Large intestine (tissue), 3 donors: ENCODE data around the gene BTG2. TPM values are rescaled to one million over a fixed set of nuclear protein-coding genes. Genes with fewer than 3 reads are reported as not detected.
"Not testable (repeated sequence)": the region's sequence is repeated elsewhere in the genome, so short reads cannot be mapped to it uniquely, and the experiment has no call there.

Source experiments
- DNase-seq, 2 donors: peaks; one replicate each; pipeline versions ENCODE4 v3.0.0 to v3.0.0-alpha.2; 2013
- H3K27ac ChIP-seq: one replicate; pipeline ENCODE4 v1.5.1; 2013; ENCODE audit warnings: low read length
- H3K27me3 ChIP-seq: 2 replicates; pipeline ENCODE4 v1.6.1; 2013; ENCODE audit warnings: low read length; ENCODE audit not compliant: control insufficient read depth, insufficient read depth
- H3K36me3 ChIP-seq: 2 replicates; pipeline ENCODE4 v1.6.1; 2013; ENCODE audit warnings: low read length; ENCODE audit not compliant: control insufficient read depth, insufficient read depth
- H3K4me1 ChIP-seq: one replicate; pipeline ENCODE4 v1.6.1; 2013; ENCODE audit warnings: low read length; ENCODE audit not compliant: control insufficient read depth, insufficient read depth
- H3K4me3 ChIP-seq: one replicate; pipeline ENCODE4 v1.5.1; 2013; ENCODE audit warnings: low read length
- H3K9me3 ChIP-seq: one replicate; pipeline ENCODE4 v1.6.1; 2013; ENCODE audit warnings: mild to moderate bottlenecking, low read depth, low read length, moderate library complexity; ENCODE audit not compliant: control insufficient read depth
- WGBS: methylation state at CpG from one replicate; pipeline ENCODE4 v1.1.5; 2013; ENCODE audit warnings: low lambda C conversion rate; ENCODE audit not compliant: insufficient coverage; 5-methylcytosine and 5-hydroxymethylcytosine counted together
- polyA plus RNA-seq: library from polyadenylated mRNA; unstranded; fragments of 120-200 nt; gene quantifications from one replicate; pipeline ENCODE4 v1.2.1, GENCODE V29; 2013

BTG2 gene
- polyA plus RNA-seq, 1 donor = 191 TPM

DNA sequence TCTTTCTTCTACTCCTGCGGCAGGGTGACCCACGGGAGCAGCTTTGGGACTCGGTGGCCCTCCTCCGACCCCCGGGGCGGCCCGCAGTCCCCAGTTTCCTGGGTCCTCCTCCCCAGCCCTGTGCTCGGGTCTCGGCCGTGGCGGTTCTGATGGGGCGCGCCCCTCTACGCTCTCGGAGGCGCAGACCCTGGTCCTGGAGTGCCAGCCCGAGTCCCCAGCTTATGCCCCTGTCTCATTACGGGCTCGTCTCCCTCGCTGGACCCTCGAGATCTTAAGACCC is 430 bp downstream of the BTG2 start:
- Histone ChIP-seq H3K36me3 (peaks cover 34% of the 10 kb centered on the region), H3K4me1 (peaks cover 44% of the 10 kb centered on the region), H3K9me3 (no peaks in the 10 kb centered on the region), H3K27me3 (no peaks in the 10 kb centered on the region), H3K27ac (peak overlapping the region; percentile 86), H3K4me3 (peak overlapping the region; percentile 89)
- WGBS = no CpG with 5 or more reads among the region's 21 CpGs
- DNase-seq = no peak

DNA sequence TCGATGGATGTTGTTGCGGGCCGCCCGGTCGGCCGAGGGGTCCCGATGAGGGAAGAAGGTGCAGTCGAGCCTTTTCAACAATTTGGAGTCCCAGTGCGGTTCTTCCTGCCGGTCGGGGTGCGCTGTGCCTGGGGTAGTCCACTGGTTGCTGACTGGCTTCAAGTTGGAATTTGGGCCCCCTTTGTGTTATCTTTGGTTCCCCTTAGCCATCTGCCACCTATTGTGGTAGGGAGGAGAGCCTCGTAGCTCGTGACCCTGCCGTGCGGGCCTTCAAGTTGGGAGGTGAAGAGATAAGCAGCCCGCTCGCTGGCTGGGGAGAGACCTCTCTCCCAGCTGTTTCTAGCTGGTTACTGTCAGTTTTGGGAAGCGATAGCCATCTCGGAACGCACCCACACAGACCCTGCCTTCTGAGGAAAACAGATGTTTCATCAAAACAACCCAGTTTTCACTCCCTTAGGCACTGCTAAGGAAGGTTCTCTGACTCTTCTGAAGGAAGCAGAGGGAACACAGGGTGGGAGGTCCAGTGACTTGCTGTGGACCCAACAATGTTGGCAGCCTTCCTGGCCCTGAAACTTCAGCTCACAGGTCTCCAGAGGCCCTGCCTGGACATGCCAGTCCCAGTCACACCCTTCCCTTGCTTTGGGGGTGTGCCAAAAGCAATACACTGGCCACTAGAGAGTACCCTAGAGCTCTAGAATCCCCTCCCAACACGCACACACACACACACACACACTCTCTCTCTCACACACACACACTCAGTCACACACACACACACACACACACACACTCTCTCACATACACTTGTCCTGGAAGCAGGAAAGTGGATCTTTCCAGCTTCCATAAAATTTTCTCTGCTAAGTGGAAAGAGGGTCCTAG is 1.0 kb downstream of the BTG2 start:
- peak in 1 of 2 donors; percentile 87 for DNase-seq
- peak overlapping the region; percentile 86 for H3K27ac ChIP-seq
- no CpG with 5 or more reads among the region's 22 CpGs for WGBS
- H3K4me3 ChIP-seq = peak overlapping the region; percentile 89
- peaks cover 44% of the 10 kb centered on the region for H3K4me1 ChIP-seq
- peaks cover 36% of the 10 kb centered on the region for H3K36me3 ChIP-seq
- H3K27me3 ChIP-seq = no peaks in the 10 kb centered on the region
- H3K9me3 ChIP-seq = no peaks in the 10 kb centered on the region

DNA sequence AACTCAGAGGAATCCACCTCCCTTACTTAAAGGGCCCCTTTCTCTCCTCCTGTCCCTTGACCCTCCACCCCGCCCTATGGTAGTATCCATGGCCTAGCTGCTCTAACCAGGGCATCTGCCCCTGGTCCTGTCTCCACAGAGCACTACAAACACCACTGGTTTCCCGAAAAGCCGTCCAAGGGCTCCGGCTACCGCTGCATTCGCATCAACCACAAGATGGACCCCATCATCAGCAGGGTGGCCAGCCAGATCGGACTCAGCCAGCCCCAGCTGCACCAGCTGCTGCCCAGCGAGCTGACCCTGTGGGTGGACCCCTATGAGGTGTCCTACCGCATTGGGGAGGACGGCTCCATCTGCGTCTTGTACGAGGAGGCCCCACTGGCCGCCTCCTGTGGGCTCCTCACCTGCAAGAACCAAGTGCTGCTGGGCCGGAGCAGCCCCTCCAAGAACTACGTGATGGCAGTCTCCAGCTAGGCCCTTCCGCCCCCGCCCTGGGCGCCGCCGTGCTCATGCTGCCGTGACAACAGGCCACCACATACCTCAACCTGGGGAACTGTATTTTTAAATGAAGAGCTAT is 1.7 kb downstream of the BTG2 start:
- Histone ChIP-seq H3K4me3 (peak overlapping the region; percentile 89), H3K27me3 (no peaks in the 10 kb centered on the region), H3K4me1 (peaks cover 44% of the 10 kb centered on the region), H3K9me3 (no peaks in the 10 kb centered on the region), H3K36me3 (peaks cover 39% of the 10 kb centered on the region), H3K27ac (peak overlapping the region; percentile 86)
- no CpG with 5 or more reads among the region's 21 CpGs for WGBS
- DNase-seq = peak in 1 of 2 donors; percentile 60

DNA sequence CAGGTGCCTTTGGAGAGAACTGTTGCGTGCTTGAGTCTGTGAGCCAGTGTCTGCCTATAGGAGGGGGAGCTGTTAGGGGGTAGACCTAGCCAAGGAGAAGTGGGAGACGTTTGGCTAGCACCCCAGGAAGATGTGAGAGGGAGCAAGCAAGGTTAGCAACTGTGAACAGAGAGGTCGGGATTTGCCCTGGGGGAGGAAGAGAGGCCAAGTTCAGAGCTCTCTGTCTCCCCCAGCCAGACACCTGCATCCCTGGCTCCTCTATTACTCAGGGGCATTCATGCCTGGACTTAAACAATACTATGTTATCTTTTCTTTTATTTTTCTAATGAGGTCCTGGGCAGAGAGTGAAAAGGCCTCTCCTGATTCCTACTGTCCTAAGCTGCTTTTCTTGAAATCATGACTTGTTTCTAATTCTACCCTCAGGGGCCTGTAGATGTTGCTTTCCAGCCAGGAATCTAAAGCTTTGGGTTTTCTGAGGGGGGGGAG is 2.4 kb downstream of the BTG2 start:
- Histone ChIP-seq H3K4me1 (peaks cover 40% of the 10 kb centered on the region), H3K4me3 (peak overlapping the region; percentile 89), H3K36me3 (peaks cover 39% of the 10 kb centered on the region), H3K27ac (peak overlapping the region; percentile 86), H3K9me3 (no peaks in the 10 kb centered on the region), H3K27me3 (no peaks in the 10 kb centered on the region)
- WGBS = no CpG with 5 or more reads among the region's 3 CpGs
- DNase-seq = no peak

DNA sequence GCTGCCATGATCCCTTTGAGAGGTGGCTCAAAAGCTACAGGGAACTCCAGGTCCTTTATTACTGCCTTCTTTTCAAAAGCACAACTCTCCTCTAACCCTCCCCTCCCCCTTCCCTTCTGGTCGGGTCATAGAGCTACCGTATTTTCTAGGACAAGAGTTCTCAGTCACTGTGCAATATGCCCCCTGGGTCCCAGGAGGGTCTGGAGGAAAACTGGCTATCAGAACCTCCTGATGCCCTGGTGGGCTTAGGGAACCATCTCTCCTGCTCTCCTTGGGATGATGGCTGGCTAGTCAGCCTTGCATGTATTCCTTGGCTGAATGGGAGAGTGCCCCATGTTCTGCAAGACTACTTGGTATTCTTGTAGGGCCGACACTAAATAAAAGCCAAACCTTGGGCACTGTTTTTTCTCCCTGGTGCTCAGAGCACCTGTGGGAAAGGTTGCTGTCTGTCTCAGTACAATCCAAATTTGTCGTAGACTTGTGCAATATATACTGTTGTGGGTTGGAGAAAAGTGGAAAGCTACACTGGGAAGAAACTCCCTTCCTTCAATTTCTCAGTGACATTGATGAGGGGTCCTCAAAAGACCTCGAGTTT is 3.1 kb downstream of the BTG2 start:
- peaks cover 35% of the 10 kb centered on the region for H3K4me1 ChIP-seq
- peaks cover 39% of the 10 kb centered on the region for H3K36me3 ChIP-seq
- peak overlapping the region; percentile 89 for H3K4me3 ChIP-seq
- no CpG with 5 or more reads among the region's 5 CpGs for WGBS
- DNase-seq = no peak
- no peaks in the 10 kb centered on the region for H3K27me3 ChIP-seq
- H3K9me3 ChIP-seq = no peaks in the 10 kb centered on the region
- H3K27ac ChIP-seq = peak overlapping the region; percentile 86

DNA sequence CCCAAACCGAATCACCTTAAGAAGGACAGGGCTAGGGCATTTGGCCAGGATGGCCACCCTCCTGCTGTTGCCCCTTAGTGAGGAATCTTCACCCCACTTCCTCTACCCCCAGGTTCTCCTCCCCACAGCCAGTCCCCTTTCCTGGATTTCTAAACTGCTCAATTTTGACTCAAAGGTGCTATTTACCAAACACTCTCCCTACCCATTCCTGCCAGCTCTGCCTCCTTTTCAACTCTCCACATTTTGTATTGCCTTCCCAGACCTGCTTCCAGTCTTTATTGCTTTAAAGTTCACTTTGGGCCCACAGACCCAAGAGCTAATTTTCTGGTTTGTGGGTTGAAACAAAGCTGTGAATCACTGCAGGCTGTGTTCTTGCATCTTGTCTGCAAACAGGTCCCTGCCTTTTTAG is 3.6 kb downstream of the BTG2 start:
- WGBS = no CpG with 5 or more reads among the region's 1 CpG
- H3K9me3 ChIP-seq = no peaks in the 10 kb centered on the region
- peaks cover 30% of the 10 kb centered on the region for H3K4me1 ChIP-seq
- peak in 1 of 2 donors; percentile 22 for DNase-seq
- peaks cover 39% of the 10 kb centered on the region for H3K36me3 ChIP-seq
- no peak overlapping the region for H3K27ac ChIP-seq
- H3K27me3 ChIP-seq = no peaks in the 10 kb centered on the region
- peak overlapping the region; percentile 89 for H3K4me3 ChIP-seq

DNA sequence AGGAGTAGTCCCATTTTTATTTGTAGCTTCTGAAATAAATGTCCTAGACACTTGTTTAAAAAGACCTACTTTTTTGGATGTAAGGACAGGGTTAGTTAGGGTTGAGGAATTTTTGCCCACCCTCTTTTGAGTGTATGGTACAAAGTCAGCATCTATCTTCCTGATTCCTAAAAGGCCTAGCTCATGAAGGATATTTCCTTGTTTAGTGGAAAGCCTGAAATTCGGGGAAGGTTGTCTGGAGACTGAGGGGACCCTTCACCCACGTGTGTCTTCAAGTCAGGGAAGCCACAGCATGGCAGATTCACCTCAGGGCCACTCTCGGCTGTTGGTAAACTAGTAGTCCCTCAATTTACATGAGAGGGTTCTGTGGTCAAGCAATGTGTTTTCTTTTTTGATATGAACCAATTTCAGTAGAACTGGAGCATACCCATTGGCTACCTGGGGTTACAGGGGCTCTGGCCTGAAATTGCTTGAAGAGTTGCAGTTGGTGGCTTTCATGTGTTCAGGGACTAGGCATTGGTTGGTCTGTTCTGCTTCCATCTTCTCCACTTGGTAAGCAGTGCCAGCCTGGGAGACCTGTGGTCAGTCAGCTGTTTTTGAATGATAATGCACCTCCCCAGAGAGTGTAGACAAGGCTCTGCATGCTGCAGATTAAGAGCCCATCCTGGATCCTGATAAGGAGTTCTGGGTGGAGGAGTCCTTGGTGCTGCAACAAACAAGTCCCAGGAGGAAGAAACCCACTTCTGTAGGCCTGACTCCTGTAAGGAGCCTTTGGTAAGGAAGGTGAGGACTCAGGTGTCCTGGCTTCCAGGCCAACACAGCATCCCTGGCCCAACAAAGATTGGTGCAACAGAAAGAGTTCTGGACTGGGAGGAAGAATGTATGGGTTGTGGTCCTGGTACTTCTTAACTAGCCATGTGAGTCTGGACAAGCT is 6.3 kb downstream of the BTG2 start:
- H3K4me3 ChIP-seq = no peak overlapping the region
- H3K27ac ChIP-seq = no peak overlapping the region
- no peak for DNase-seq
- H3K4me1 ChIP-seq = peaks cover 31% of the 10 kb centered on the region
- no CpG with 5 or more reads among the region's 3 CpGs for WGBS
- H3K36me3 ChIP-seq = peaks cover 39% of the 10 kb centered on the region
- H3K27me3 ChIP-seq = no peaks in the 10 kb centered on the region
- no peaks in the 10 kb centered on the region for H3K9me3 ChIP-seq

DNA sequence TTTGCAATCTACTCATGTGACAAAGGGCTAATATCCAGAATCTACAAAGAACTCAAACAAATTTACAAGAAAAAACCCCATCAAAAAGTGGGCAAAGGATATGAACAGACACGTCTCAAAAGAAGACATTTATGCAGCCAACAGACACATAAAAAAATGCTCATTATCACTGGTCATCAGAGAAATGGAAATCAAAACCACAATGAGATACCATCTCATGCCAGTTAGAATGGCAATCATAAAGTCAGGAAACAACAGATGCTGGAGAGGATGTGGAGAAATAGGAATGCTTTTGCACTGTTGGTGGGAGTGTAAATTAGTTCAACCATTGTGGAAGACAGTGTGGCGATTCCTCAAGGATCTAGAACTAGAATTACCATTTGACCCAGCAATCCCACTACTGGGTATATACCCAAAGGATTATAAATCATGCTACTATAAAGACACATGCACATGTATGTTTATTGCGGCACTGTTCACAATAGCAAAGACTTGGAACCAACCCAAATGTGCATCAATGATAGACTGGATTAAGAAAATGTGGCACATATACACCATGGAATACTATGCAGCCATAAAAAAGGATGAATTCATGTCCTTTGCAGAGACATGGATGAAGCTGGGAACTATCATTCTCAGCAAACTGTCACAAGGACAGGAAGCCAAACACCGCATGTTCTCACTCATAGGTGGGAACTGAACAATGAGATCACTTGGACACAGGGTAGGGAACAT is 8.9 kb downstream of the BTG2 start:
- DNase-seq, H3K4me3 ChIP-seq, H3K27ac ChIP-seq, H3K9me3 ChIP-seq, H3K27me3 ChIP-seq: not testable (repeated sequence)
- H3K36me3 ChIP-seq = peaks cover 15% of the 10 kb centered on the region
- H3K4me1 ChIP-seq = peaks cover 28% of the 10 kb centered on the region
- 80% methylated on average over 1 of the region's 4 CpGs for WGBS

DNA sequence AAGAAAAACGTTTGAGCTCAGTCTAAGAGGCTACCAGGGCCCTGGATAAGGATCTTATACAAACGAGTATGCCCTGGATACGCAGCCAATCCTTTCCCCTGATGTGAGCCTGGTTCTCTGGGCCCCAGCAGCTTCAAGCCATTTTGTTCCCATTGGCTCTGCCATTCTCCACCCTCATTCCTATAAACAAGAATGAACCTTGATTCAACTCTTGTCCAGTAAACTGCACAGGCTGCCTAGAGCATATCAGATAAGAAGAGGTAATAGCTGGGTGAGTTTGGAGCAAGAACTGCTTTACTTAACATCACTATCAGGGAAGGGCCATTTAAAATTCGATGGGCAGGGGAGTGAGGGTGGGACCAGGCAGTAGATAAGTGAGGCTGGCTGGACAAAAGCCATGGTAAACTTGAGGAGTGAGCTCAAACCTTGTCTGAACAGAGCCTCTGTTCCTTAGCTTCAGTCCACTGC is 11.3 kb downstream of the BTG2 start:
- H3K4me1 ChIP-seq = peaks cover 43% of the 10 kb centered on the region
- H3K27me3 ChIP-seq = no peaks in the 10 kb centered on the region
- H3K27ac ChIP-seq = peak overlapping the region; percentile 87
- DNase-seq = peak; percentile 76 to 87
- 0% methylated on average over 1 of the region's 4 CpGs for WGBS
- no peaks in the 10 kb centered on the region for H3K9me3 ChIP-seq
- H3K36me3 ChIP-seq = peaks cover 2% of the 10 kb centered on the region
- no peak overlapping the region for H3K4me3 ChIP-seq
